Vagina (tissue), 2 donors: ENCODE data around the gene RPS6KB2. TPM values are rescaled to one million over a fixed set of nuclear protein-coding genes. Genes with fewer than 3 reads are reported as not detected.

Experiments
- DNase-seq, 2 donors: peaks; one replicate each; pipeline ENCODE4 v3.0.0-alpha.2; 2017; ENCODE audit errors: extremely low spot score in 2 of 2
- H3K27ac ChIP-seq: fragments of 200-600 bp; sonication (generic); one replicate; pipeline ENCODE4 v1.5.1; 2019
- H3K27me3 ChIP-seq: fragments of 200-600 bp; sonication (generic); one replicate; pipeline ENCODE4 v1.5.1; 2019
- H3K36me3 ChIP-seq, 2 donors: fragments of 200-600 bp; sonication (generic); one replicate each; pipeline ENCODE4 v1.5.1; 2017 to 2019
- H3K4me1 ChIP-seq: fragments of 200-600 bp; sonication (generic); one replicate; pipeline ENCODE4 v1.5.1; 2019
- H3K4me3 ChIP-seq, 2 donors: fragments of 200-600 bp; sonication (generic); 1 replicate in 1 of 2; 2 replicates in 1 of 2; pipeline ENCODE4 v1.5.1; 2016 to 2019
- H3K9me3 ChIP-seq: fragments of 200-600 bp; sonication (generic); one replicate; pipeline ENCODE4 v1.5.1; 2019
- POLR2A ChIP-seq, 2 donors: fragments of 450-650 bp; IDR thresholded peaks; one replicate each; pipeline ENCODE4 v1.6.1; 2017; ENCODE audit warnings: antibody characterized with exemption in 2 of 2, mild to moderate bottlenecking in 2 of 2, moderate library complexity in 2 of 2
- POLR2AphosphoS5 ChIP-seq, 2 donors: sonication (generic); formaldehyde crosslinking; IDR thresholded peaks; one replicate each; pipeline ENCODE4 v1.9.0; 2017; ENCODE audit warnings: antibody characterized with exemption in 2 of 2, mild to moderate bottlenecking in 2 of 2, low read depth in 1 of 2; ENCODE audit not compliant: insufficient read depth in 1 of 2
- intact Hi-C: fragments of 100-400 bp; cut with DNase I; formaldehyde crosslinking; loops from one replicate; pipeline ENCODE4 v1.15.1; 2023
- total RNA-seq: library from RNA; depleted of rRNA; stranded (reverse); fragments of >200 nt; gene quantifications from one replicate; pipeline ENCODE4 v1.2.3, GENCODE V29; 2016
- TF ChIP-seq, protein P1 (sequence below), 3 experiments: fragments of 450-650 bp in 2 of 3; fragments of 200-600 bp in 1 of 3; sonication (generic) in 1 of 3; IDR thresholded peaks; one replicate each; pipeline ENCODE4 v1.5.1; 2017 to 2019; ENCODE audit warnings: antibody characterized with exemption in 3 of 3, mild to moderate bottlenecking in 2 of 3, moderate library complexity in 2 of 3

The RPS6KB2 gene
- total RNA-seq, 1 donor from 2014 or later = 50.6 TPM

DNA sequence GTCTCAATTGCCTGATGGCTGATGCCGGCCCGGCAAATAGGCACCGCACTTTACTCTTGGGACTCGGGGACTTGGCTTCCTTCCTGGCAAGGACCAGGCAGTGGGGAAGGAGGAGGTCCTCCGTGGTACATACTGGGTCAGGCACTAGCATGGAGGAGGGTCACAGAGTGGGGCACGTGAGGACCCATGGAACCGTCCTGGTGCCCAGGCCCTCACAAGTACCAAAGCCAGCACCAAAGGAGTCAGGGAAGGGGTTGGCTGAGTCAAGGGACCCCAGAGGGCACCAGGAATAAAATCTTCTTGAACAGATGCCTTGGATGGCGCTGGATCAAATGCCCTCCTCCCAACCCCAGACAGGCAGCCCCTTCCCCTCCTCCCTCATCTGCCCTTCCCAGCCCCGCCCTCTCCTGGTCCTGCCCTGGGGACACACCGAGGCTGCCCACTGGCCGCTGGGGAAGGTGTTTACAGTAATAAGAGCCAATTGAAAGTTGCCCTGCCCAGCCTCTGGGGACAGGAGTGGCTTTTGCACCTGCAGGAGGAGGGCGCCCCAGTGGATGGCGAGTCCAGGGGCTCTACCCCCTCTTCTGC is 18.4 kb upstream of the RPS6KB2 start:
- no peaks in the 10 kb centered on the region for H3K36me3 ChIP-seq
- H3K27ac ChIP-seq = no peak overlapping the region
- peaks cover 3% of the 10 kb centered on the region for H3K4me1 ChIP-seq
- H3K27me3 ChIP-seq = peaks cover 1% of the 10 kb centered on the region
- no peaks in the 10 kb centered on the region for H3K9me3 ChIP-seq
- DNase-seq = no peak
- H3K4me3 ChIP-seq = no peak overlapping the region
- no peak for TF ChIP-seq POLR2A (IDR thresholded peaks at IDR 0.05)
- TF ChIP-seq, protein P1, sequence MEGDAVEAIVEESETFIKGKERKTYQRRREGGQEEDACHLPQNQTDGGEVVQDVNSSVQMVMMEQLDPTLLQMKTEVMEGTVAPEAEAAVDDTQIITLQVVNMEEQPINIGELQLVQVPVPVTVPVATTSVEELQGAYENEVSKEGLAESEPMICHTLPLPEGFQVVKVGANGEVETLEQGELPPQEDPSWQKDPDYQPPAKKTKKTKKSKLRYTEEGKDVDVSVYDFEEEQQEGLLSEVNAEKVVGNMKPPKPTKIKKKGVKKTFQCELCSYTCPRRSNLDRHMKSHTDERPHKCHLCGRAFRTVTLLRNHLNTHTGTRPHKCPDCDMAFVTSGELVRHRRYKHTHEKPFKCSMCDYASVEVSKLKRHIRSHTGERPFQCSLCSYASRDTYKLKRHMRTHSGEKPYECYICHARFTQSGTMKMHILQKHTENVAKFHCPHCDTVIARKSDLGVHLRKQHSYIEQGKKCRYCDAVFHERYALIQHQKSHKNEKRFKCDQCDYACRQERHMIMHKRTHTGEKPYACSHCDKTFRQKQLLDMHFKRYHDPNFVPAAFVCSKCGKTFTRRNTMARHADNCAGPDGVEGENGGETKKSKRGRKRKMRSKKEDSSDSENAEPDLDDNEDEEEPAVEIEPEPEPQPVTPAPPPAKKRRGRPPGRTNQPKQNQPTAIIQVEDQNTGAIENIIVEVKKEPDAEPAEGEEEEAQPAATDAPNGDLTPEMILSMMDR (IDR thresholded peaks at IDR 0.05) = no peak
- no peak for TF ChIP-seq POLR2AphosphoS5 (IDR thresholded peaks at IDR 0.05; ENCODE audit: insufficient read depth in 1 of 2, low read depth in 1 of 2)
- intact Hi-C loops = loop anchor here (10.0 kb wide), 2 partner anchors 55 to 205 kb away; partner anchors contain the start of gene TMEM134

DNA sequence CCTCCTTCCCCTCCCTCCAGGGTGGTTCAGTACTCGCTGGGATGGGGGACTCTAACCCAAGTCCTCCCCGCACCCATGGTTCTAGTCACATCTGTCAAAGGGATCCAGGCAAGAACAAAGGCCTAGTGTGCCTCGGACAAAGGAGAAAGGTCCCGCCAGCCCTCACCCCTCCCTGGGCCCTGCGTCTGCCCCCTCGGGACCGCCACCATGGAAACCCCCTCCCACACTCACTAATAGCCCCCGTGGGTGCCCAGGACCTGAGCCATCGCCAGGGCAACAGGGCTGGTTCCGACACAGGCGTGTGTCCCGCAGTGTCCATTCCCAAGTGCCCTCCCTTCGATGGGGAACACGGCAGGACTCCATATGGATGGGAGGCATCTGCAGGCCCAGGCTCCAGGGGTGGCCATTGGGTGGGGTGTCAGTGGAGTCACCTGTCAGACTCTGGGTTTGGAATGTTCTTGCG is 17.9 kb upstream of the RPS6KB2 start:
- H3K36me3 ChIP-seq = no peaks in the 10 kb centered on the region
- peaks cover 8% of the 10 kb centered on the region for H3K4me1 ChIP-seq
- no peak for DNase-seq
- H3K27ac ChIP-seq = no peak overlapping the region
- intact Hi-C loops = no loop called here
- H3K4me3 ChIP-seq = no peak overlapping the region
- H3K27me3 ChIP-seq = peaks cover 5% of the 10 kb centered on the region
- H3K9me3 ChIP-seq = no peaks in the 10 kb centered on the region
- TF ChIP-seq, protein P1 (IDR thresholded peaks at IDR 0.05) = no peak

DNA sequence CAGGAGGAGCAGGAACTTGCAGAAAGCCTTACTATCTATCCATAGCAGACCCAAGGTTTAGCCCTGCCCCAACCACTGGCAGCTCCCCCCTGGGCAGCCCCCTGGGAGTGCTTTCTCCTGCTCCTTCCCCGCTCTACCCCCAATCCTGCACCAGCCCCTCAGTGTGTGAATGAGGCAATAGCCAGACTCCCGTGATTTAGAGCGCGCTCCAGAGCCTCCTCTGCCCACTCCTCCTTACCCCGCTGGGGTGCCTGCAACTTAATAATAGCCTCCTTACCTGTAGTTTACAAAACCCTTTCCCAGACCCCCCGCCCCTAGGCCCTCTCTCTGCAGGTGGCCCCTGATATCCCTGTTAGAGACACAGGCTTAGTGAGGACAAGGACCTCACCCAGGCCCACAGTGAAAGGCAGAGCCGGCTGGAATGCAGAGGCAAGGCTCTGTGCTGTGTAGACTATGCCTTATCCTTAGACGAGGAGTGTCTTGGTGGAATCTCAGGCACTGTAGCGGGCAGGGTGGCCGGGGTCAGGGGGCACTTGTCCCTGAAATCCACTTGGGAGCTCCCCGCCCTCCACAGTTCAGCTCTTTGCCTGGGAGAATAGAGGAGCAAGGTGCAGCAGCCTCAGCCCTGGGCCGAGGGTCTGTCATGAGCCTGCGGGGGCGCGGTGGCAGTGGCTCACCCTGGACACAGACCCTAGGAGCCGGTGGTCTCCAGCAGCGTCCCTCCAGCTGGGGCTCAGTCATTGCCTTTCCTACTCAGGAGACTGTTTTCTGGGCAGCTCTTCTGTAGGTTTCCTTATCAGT is 17.1 kb upstream of the RPS6KB2 start:
- Histone ChIP-seq H3K36me3 (no peaks in the 10 kb centered on the region), H3K27me3 (peaks cover 5% of the 10 kb centered on the region), H3K4me3 (no peak overlapping the region), H3K4me1 (peaks cover 16% of the 10 kb centered on the region), H3K27ac (no peak overlapping the region), H3K9me3 (no peaks in the 10 kb centered on the region)
- intact Hi-C loops = no loop called here
- TF ChIP-seq, protein P1 (IDR thresholded peaks at IDR 0.05) = no peak
- TF ChIP-seq POLR2A (IDR thresholded peaks at IDR 0.05) = no peak
- no peak for TF ChIP-seq POLR2AphosphoS5 (IDR thresholded peaks at IDR 0.05; ENCODE audit: insufficient read depth in 1 of 2, low read depth in 1 of 2)
- no peak for DNase-seq

DNA sequence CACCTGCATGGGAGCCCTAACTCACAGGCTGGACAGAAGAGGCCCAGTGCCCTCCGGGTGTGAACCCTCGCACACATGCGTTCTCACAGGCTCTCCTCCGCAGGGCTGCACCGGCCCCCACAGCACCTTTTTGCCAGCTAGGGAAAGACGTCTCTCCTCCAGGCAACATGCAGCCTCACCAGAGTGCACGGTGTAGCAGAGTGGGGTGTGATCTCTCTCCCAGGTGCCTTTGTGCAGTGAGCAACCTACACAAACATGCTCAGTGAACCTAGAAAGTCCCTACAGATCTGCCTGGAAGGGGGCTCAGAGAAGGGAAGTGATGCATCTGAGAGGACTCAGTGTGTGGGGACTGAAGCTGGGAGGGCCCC is 16.5 kb upstream of the RPS6KB2 start:
- DNase-seq = no peak
- no peak for TF ChIP-seq POLR2AphosphoS5 (IDR thresholded peaks at IDR 0.05; ENCODE audit: insufficient read depth in 1 of 2, low read depth in 1 of 2)
- TF ChIP-seq, protein P1 (IDR thresholded peaks at IDR 0.05) = no peak
- no peak for TF ChIP-seq POLR2A (IDR thresholded peaks at IDR 0.05)
- Histone ChIP-seq H3K9me3 (no peaks in the 10 kb centered on the region), H3K27me3 (peaks cover 5% of the 10 kb centered on the region), H3K36me3 (no peaks in the 10 kb centered on the region), H3K4me1 (peaks cover 22% of the 10 kb centered on the region), H3K4me3 (no peak overlapping the region), H3K27ac (no peak overlapping the region)
- intact Hi-C loops = no loop called here
